GM12878 (cell line): Measurements from ENCODE around the gene RAD51B. TPM values are rescaled to one million over a fixed set of nuclear protein-coding genes. Genes with fewer than 3 reads are reported as not detected.

Experiments used
- ATAC-seq: fragments of 200-7000 bp; cut with Tn5 transposase; 3 replicates; pipeline ENCODE4 v1.9.1; 2020; ENCODE audit warnings: mild to moderate bottlenecking, moderate library complexity
- BruUV-seq: library from RNA; stranded (reverse); fragments of 400-500 nt; replicated peaks from 2 replicates; lab custom pipeline; 2021; lab: Mats Ljungman, UMichigan
- CTCF ChIA-PET: fragments of 300-600 bp; sonication (Branson Sonifier 250); formaldehyde crosslinking; extraction: SDS; loops from one replicate; lab custom pipeline; 2021; ENCODE audit warnings: inconsistent platforms; lab: Yijun Ruan, JAX
- POLR2A ChIA-PET: fragments of 350-600 bp; formaldehyde crosslinking; extraction: SDS; loops from one replicate; lab custom pipeline; 2021; ENCODE audit warnings: inconsistent platforms; lab: Charles Lee
- RAD21 ChIA-PET: fragments of 300-600 bp; sonication (Branson Sonifier 250); formaldehyde crosslinking; loops from one replicate; lab custom pipeline; 2023; ENCODE audit warnings: antibody characterized with exemption; ENCODE audit not compliant: unreplicated experiment; lab: Charles Lee
- SMC1A ChIA-PET: fragments of 300-600 bp; sonication (Branson Sonifier 250); formaldehyde crosslinking; loops from one replicate; lab custom pipeline; 2023; ENCODE audit not compliant: unreplicated experiment, uncharacterized antibody; lab: Charles Lee
- DNase-seq: peaks from one replicate; pipeline ENCODE4 v3.0.0-alpha.2; 2011; ENCODE audit warnings: low read depth, low spot score
- FAIRE-seq: peaks from 3 replicates; lab custom pipeline; 2011; peaks lifted over from hg19 to GRCh38; lab: Jason Lieb, UNC
- H2AFZ ChIP-seq: 2 replicates; pipeline ENCODE4 v1.6.0; 2011; ENCODE audit warnings: low read depth, low read length, control low read depth; ENCODE audit not compliant: control insufficient read depth
- H3K27ac ChIP-seq: 2 replicates; pipeline ENCODE4 v1.5.1; 2011; ENCODE audit warnings: control low read depth; ENCODE audit not compliant: control insufficient read depth, insufficient read depth
- H3K27me3 ChIP-seq, 2 experiments: replicated peaks in 1 of 2; 2 replicates each; pipeline versions ENCODE4 v1.6.0 to v1.6.1; 2011; ENCODE audit warnings: low read length in 1 of 2; ENCODE audit not compliant: control insufficient read depth in 2 of 2, insufficient read depth in 2 of 2
- H3K36me3 ChIP-seq, 2 experiments: 2 replicates each; pipeline ENCODE4 v1.5.1; 2011; ENCODE audit warnings: low read length in 1 of 2; ENCODE audit not compliant: control insufficient read depth in 2 of 2, insufficient read depth in 2 of 2
- H3K4me1 ChIP-seq: 2 replicates; pipeline ENCODE4 v1.6.1; 2011; ENCODE audit warnings: mild to moderate bottlenecking, low read length, moderate library complexity, mixed read lengths; ENCODE audit not compliant: control insufficient read depth, insufficient read depth
- H3K4me2 ChIP-seq: 2 replicates; pipeline ENCODE4 v1.6.0; 2011; ENCODE audit warnings: control low read depth; ENCODE audit not compliant: control insufficient read depth, insufficient read depth
- H3K4me3 ChIP-seq: fragments of 200-600 bp; sonication (generic); 2 replicates; pipeline ENCODE4 v1.5.1; 2016
- H3K79me2 ChIP-seq: 2 replicates; pipeline ENCODE4 v1.6.0; 2011; ENCODE audit warnings: low read length; ENCODE audit not compliant: control insufficient read depth, insufficient read depth
- H3K9ac ChIP-seq: 2 replicates; pipeline ENCODE4 v1.8.0; 2011; ENCODE audit warnings: low read length, control low read depth, mixed read lengths; ENCODE audit not compliant: control insufficient read depth, insufficient read depth
- H3K9me3 ChIP-seq: replicated peaks from 3 replicates; pipeline ENCODE4 v1.5.1; 2011; ENCODE audit warnings: mild to moderate bottlenecking, low read length; ENCODE audit not compliant: control insufficient read depth, insufficient read depth
- H4K20me1 ChIP-seq: 2 replicates; pipeline ENCODE4 v1.6.0; 2011; ENCODE audit not compliant: control insufficient read depth, insufficient read depth
- BACH1 ChIP-seq: fragments of 450-650 bp; IDR thresholded peaks from 2 replicates; pipeline ENCODE4 v1.6.1; 2017; ENCODE audit warnings: mild to moderate bottlenecking, borderline replicate concordance
- BCLAF1 ChIP-seq: fragments of 450-650 bp; IDR thresholded peaks from 2 replicates; pipeline ENCODE4 v1.6.1; 2017; ENCODE audit warnings: antibody characterized with exemption, mild to moderate bottlenecking, moderate library complexity
- BHLHE40 ChIP-seq, 2 experiments: fragments of 450-650 bp in 1 of 2; IDR thresholded peaks; 2 replicates each; pipeline ENCODE4 v1.6.1; 2011 to 2017; ENCODE audit warnings: low read depth in 2 of 2, borderline replicate concordance in 1 of 2, improper control_type of control experiment in 1 of 2, low read length in 1 of 2, mild to moderate bottlenecking in 1 of 2
- CREM ChIP-seq: IDR thresholded peaks from 2 replicates; pipeline ENCODE4 v1.6.1; 2014; ENCODE audit warnings: antibody characterized with exemption, low read depth
- EZH2 ChIP-seq: IDR thresholded peaks from 2 replicates; pipeline ENCODE4 v1.6.1; 2012; ENCODE audit warnings: low read depth, mild to moderate bottlenecking, control low read depth, inconsistent platforms, low read length, borderline replicate concordance; ENCODE audit not compliant: control insufficient read depth
- FOXM1 ChIP-seq: IDR thresholded peaks from 2 replicates; pipeline ENCODE4 v1.6.1; 2012; ENCODE audit warnings: low read depth, mild to moderate bottlenecking, inconsistent platforms, low read length, moderate library complexity
- GABPA ChIP-seq: IDR thresholded peaks from 2 replicates; pipeline ENCODE4 v1.6.1; 2014; ENCODE audit warnings: antibody characterized with exemption, low read depth, mild to moderate bottlenecking, inconsistent platforms
- HCFC1 ChIP-seq: fragments of 150-350 bp; IDR thresholded peaks from 2 replicates; pipeline ENCODE4 v1.6.1; 2014; ENCODE audit warnings: low read length
- HDAC2 ChIP-seq: fragments of 200-600 bp; sonication (generic); IDR thresholded peaks from 2 replicates; pipeline ENCODE4 v1.6.1; 2017
- HDAC6 ChIP-seq: fragments of 200-600 bp; sonication (generic); IDR thresholded peaks from one replicate; pipeline ENCODE4 v1.8.0; 2017; ENCODE audit warnings: antibody characterized with exemption; ENCODE audit not compliant: unreplicated experiment
- MAX ChIP-seq: IDR thresholded peaks from 2 replicates; pipeline ENCODE4 v1.6.1; 2012; ENCODE audit warnings: low read depth, low read length, improper control_type of control experiment
- MEF2A ChIP-seq: IDR thresholded peaks from 2 replicates; pipeline ENCODE4 v1.6.1; 2011; ENCODE audit warnings: low read depth, mild to moderate bottlenecking, low read length, moderate library complexity; ENCODE audit not compliant: insufficient read depth
- MLLT1 ChIP-seq: fragments of 450-650 bp; IDR thresholded peaks from 2 replicates; pipeline ENCODE4 v1.6.1; 2016; ENCODE audit warnings: mild to moderate bottlenecking
- MTA2 ChIP-seq: fragments of 450-650 bp; IDR thresholded peaks from 2 replicates; pipeline ENCODE4 v1.6.1; 2016; ENCODE audit warnings: low read depth, mild to moderate bottlenecking, moderate library complexity
- NBN ChIP-seq: fragments of 450-650 bp; IDR thresholded peaks from 2 replicates; pipeline ENCODE4 v1.6.1; 2016
- NFIC ChIP-seq: IDR thresholded peaks from 2 replicates; pipeline ENCODE4 v1.6.1; 2012; ENCODE audit warnings: low read depth, mild to moderate bottlenecking, inconsistent platforms, low read length, moderate library complexity
- NFYA ChIP-seq: IDR thresholded peaks from 2 replicates; pipeline ENCODE4 v1.6.1; 2011; ENCODE audit warnings: low read depth, mild to moderate bottlenecking, low read length, improper control_type of control experiment, borderline replicate concordance
- RCOR1 ChIP-seq: conservative IDR thresholded peaks from 2 replicates; pipeline ENCODE4 v1.6.1; 2012; ENCODE audit warnings: low read depth, low read length, improper control_type of control experiment
- SIN3A ChIP-seq: IDR thresholded peaks from 2 replicates; pipeline ENCODE4 v1.6.1; 2012; ENCODE audit warnings: low read depth, low read length, improper control_type of control experiment
- ZNF207 ChIP-seq: fragments of 450-650 bp; IDR thresholded peaks from 2 replicates; pipeline ENCODE4 v1.6.1; 2014; ENCODE audit warnings: antibody characterized with exemption, mild to moderate bottlenecking, borderline replicate concordance
- in situ Hi-C: fragments of 300-500 bp; cut with MboI; formaldehyde crosslinking; loops from 9 replicates; pipeline ENCODE4 v1.14.3; 2018; ENCODE audit warnings: mixed read lengths
- intact Hi-C: fragments of 100-400 bp; cut with micrococcal nuclease; formaldehyde crosslinking; loops from one replicate; pipeline ENCODE4 v1.14.2; 2022; ENCODE audit not compliant: unreplicated experiment
- polyA plus RNA-seq, 11 experiments: library from polyadenylated mRNA; depleted of rRNA in 4 of 11; unstranded in 6 of 11; stranded (reverse) in 5 of 11; fragments of >200 nt; fragmentation: Nextera tagmentation in 4 of 11; fragmentation: Illumina TruSeq in 1 of 11; extraction: Ambion mirVana in 4 of 11; extraction: Trizol in 1 of 11; gene quantifications; 1 replicate in 1 of 11; 2 replicates in 10 of 11; pipeline versions ENCODE4 v1.2.1 to v1.2.3, GENCODE V29; 2011 to 2016; ENCODE audit warnings: inconsistent platforms in 2 of 11, missing spikeins in 2 of 11, low read depth in 1 of 11
- total RNA-seq, 4 experiments: library from RNA; depleted of rRNA in 3 of 4; stranded (reverse); fragments of >200 nt in 3 of 4; fragmentation: Illumina TruSeq in 1 of 4; extraction: Trizol in 1 of 4; gene quantifications; 2 replicates each; pipeline versions ENCODE4 v1.2.1 to v1.2.3, GENCODE V29; 2013 to 2021

The RAD51B gene
- total and polyA plus RNA-seq, 10 of the 15 experiments (the other 5 are each of a cell fraction or from before 2014, with no cell fraction given), result 9.8 to 26.8 (median 21.3) TPM

GRCh38 chr14:67994531-67994930, 175.0 kb downstream of the RAD51B start:
- no peak overlapping the region for H3K4me3 ChIP-seq
- SMC1A ChIA-PET, result interaction anchor here (0.7 to 1.5 kb wide), 5 partner anchors 11 to 850 kb away, joined by 3 to 5 read pairs (median 3); no protein-coding TSS in a partner anchor
- CTCF ChIA-PET, result interaction anchor here (0.7 to 1.7 kb wide), 3 partner anchors 10 to 621 kb away, joined by 3 to 6 read pairs (median 3); no protein-coding TSS in a partner anchor
- no peak overlapping the region for H3K4me2 ChIP-seq
- H3K4me1 ChIP-seq, result no peaks in the 10 kb centered on the region
- TF ChIP-seq HCFC1 (no peak), NFIC (no peak), MTA2 (no peak), ZNF207 (no peak), HDAC6 (no peak), SIN3A (no peak), MLLT1 (no peak), GABPA (no peak), MEF2A (no peak), HDAC2 (no peak), RCOR1 (no peak), BCLAF1 (no peak), NBN (no peak), BACH1 (no peak), EZH2 (no peak), FOXM1 (no peak), MAX (no peak), NFYA (no peak), BHLHE40 (IDR thresholded peaks at IDR 0.05; ENCODE audit: borderline replicate concordance in 1 of 2, low read depth in 2 of 2, low read length in 1 of 2) (no peak), CREM (no peak)
- H4K20me1 ChIP-seq, result no peaks in the 10 kb centered on the region
- ATAC-seq, result no peak
- H3K9me3 ChIP-seq, result no peaks in the 10 kb centered on the region
- no peaks in the 10 kb centered on the region for H3K79me2 ChIP-seq
- intact Hi-C loops, result no loop called here
- FAIRE-seq, result no peak
- RAD21 ChIA-PET, result interaction anchor here (0.6 kb wide), 1 partner anchor 218 kb away, joined by 3 read pairs; no protein-coding TSS in a partner anchor
- BruUV-seq, result no TSS peak
- H3K9ac ChIP-seq, result no peak overlapping the region
- no peak for DNase-seq
- H3K27ac ChIP-seq, result no peak overlapping the region
- H2AFZ ChIP-seq, result no peak overlapping the region
- in situ Hi-C loops, result no loop called here
- H3K36me3 ChIP-seq, result no peaks in the 10 kb centered on the region
- H3K27me3 ChIP-seq, result no peaks in the 10 kb centered on the region
- POLR2A ChIA-PET, result no interaction called here
